Measurements from ENCODE around the gene LPAR6. TPM values are rescaled to one million over a fixed set of nuclear protein-coding genes. Genes with fewer than 3 reads are reported as not detected.
A peak's percentile ranks its signal among the peaks of the same experiment; 100 is the strongest.

LPAR6 gene
- total RNA-seq, 2 donors from 2014 or later = 4.9 to 17.8 TPM

GRCh38 chr13:48414501-48414900, 1.6 kb upstream of the LPAR6 start:
- H3K36me3 ChIP-seq = no peaks in the 10 kb centered on the region
- intact Hi-C loops (cut with DNase I) = loop anchor here (5.0 kb wide), 1 partner anchor 118 kb away; the partner anchor contains the start of gene RCBTB2
- DNase-seq = no peak
- H3K4me1 ChIP-seq = no peaks in the 10 kb centered on the region
- TF ChIP-seq, protein P1, sequence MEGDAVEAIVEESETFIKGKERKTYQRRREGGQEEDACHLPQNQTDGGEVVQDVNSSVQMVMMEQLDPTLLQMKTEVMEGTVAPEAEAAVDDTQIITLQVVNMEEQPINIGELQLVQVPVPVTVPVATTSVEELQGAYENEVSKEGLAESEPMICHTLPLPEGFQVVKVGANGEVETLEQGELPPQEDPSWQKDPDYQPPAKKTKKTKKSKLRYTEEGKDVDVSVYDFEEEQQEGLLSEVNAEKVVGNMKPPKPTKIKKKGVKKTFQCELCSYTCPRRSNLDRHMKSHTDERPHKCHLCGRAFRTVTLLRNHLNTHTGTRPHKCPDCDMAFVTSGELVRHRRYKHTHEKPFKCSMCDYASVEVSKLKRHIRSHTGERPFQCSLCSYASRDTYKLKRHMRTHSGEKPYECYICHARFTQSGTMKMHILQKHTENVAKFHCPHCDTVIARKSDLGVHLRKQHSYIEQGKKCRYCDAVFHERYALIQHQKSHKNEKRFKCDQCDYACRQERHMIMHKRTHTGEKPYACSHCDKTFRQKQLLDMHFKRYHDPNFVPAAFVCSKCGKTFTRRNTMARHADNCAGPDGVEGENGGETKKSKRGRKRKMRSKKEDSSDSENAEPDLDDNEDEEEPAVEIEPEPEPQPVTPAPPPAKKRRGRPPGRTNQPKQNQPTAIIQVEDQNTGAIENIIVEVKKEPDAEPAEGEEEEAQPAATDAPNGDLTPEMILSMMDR (IDR thresholded peaks at IDR 0.05) = no peak
- H3K27me3 ChIP-seq = no peaks in the 10 kb centered on the region
- H3K27ac ChIP-seq = no peak overlapping the region
- no peaks in the 10 kb centered on the region for H3K9me3 ChIP-seq
- no peak overlapping the region for H3K4me3 ChIP-seq
- H3K9ac ChIP-seq (ENCODE audit: low read depth in 2 of 2, low read length in 2 of 2) = no peak overlapping the region

DNA sequence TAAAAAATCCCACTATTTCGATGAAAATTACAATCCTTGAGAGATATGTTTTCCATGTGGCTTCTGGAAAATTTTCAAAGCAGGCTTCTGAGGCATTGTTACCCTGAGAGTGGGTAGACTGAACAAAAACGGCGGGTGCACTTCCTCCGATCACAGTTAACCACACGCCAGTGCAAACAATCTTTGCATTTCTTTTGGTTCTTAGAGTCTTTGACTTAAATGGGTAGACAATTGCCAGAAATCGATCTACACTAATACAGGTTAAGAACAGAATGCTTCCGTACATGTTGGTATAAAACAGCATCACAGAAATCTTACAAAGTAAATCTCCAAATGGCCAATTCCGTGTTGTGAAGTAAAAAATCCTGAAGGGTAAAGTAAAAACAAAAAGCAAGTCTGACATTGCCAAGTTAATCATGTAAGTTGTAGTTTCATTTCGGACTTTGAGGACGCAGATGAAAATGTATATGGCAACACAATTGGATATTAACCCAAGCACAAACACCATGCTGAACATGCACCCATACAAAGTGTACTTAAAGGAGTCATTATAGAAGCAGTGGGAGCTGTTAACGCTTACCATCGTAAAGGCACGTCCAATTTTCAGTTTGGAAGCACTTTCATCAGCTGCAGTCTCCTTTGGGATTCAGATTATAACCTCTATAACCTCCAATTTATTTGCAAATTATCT, 927 bp downstream of the LPAR6 start:
- intact Hi-C loops (cut with DNase I) = loop anchor here (5.0 kb wide), 1 partner anchor 120 kb away; the partner anchor contains the start of gene RCBTB2
- TF ChIP-seq, protein P1 (IDR thresholded peaks at IDR 0.05) = no peak
- H3K4me1 ChIP-seq = no peaks in the 10 kb centered on the region
- no peaks in the 10 kb centered on the region for H3K27me3 ChIP-seq
- H3K4me3 ChIP-seq = peak overlapping the region; percentile 42
- H3K36me3 ChIP-seq = no peaks in the 10 kb centered on the region
- peak overlapping the region; percentile 70 for H3K27ac ChIP-seq
- DNase-seq = peak; percentile 33
- no peaks in the 10 kb centered on the region for H3K9me3 ChIP-seq
- H3K9ac ChIP-seq (ENCODE audit: low read depth in 2 of 2, low read length in 2 of 2) = peak overlapping the region; percentile 66 to 75

DNA sequence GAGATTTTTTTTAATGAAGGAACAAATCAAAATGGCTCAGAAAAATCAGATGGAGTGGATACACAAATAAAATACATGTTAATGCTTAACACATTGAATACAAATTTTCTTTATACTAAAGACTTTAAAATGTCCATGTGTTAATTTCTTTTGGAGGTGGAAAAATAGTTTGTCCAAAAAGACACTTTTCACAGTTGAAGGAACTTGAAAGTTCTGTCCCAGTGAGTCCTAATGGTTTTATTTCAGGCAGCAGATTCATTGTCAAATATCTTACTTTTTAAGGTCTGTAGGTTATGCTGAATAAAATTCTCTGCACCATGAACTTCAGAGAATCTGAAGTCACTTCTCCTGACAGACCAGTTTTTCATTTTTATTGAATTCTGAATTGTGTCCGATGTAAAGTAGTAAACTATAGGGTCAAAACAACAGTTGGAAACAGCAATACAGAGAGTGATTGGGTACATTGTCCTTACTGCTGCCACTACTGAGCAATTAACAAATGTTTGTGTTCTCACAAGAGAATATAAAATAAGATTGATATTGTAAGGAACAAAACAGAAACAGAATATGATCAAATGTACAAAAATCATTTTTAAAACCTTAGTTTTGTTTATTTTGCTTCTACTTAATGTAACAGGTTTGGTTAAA, 1.6 kb downstream of the LPAR6 start:
- no peaks in the 10 kb centered on the region for H3K4me1 ChIP-seq
- no peak for DNase-seq
- intact Hi-C loops (cut with DNase I) = loop anchor here (5.0 kb wide), 1 partner anchor 121 kb away; the partner anchor contains the start of gene RCBTB2

DNA sequence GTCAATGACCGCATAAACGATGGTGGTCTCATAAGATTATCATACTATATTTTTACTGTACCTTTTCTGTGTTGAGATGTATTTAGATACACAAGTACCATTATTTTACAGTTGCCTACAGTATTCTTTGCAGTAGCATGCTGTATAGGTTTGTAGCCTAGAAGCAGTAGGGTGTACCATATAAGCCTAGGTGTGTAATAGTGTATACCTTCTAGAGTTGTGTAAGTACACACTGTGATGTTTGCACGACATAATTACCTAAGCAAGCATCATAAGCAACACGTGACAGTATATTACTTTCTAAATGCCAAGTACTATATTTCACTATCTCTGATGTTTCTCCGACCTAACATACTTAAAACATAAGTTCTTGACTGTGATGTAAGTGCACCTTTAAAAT, 2.7 kb downstream of the LPAR6 start:
- no peak overlapping the region for H3K27ac ChIP-seq
- no peak for DNase-seq
- H3K4me3 ChIP-seq = peak overlapping the region; percentile 9

More for the DNA sequence above, 1.6 kb downstream of the LPAR6 start:
- Histone ChIP-seq H3K36me3 (no peaks in the 10 kb centered on the region), H3K27ac (peak overlapping the region; percentile 70), H3K9ac (ENCODE audit: low read depth in 2 of 2, low read length in 2 of 2) (peak overlapping the region; percentile 38 to 75), H3K4me3 (peak overlapping the region; percentile 42), H3K9me3 (no peaks in the 10 kb centered on the region), H3K27me3 (no peaks in the 10 kb centered on the region)
- TF ChIP-seq, protein P1 (IDR thresholded peaks at IDR 0.05) = no peak

DNA sequence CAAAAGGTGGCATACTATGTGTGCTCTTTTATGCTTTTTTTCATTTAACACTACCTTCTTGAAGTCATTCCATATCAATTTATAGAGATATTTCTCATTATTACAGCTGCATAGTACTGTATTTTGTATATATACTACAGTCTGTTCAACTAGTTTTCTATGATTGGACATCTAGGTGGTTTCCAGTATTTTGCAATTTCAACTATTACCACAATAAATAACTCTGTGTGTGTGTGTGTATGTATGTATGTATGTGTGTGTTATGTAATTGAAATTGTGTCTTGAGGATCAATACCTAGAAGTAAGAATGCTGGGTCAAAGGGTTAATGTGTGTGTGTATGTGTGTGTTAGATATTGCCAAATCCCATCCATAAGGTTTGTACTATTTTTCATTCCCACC, 7.0 kb downstream of the LPAR6 start:
- Histone ChIP-seq H3K36me3 (no peaks in the 10 kb centered on the region), H3K4me1 (no peaks in the 10 kb centered on the region), H3K9ac (ENCODE audit: low read depth in 2 of 2, low read length in 2 of 2) (no peak overlapping the region), H3K9me3 (no peaks in the 10 kb centered on the region), H3K27me3 (no peaks in the 10 kb centered on the region), H3K4me3 (no peak overlapping the region), H3K27ac (no peak overlapping the region)
- TF ChIP-seq, protein P1 (IDR thresholded peaks at IDR 0.05) = no peak
- intact Hi-C loops (cut with DNase I) = loop anchor here (10.0 kb wide), 1 partner anchor 169 kb away; no protein-coding TSS in a partner anchor
- DNase-seq = no peak

More for the DNA sequence above, 2.7 kb downstream of the LPAR6 start:
- H3K4me1 ChIP-seq = no peaks in the 10 kb centered on the region
- TF ChIP-seq, protein P1 (IDR thresholded peaks at IDR 0.05) = no peak
- intact Hi-C loops (cut with DNase I) = loop anchor here (5.0 kb wide), 1 partner anchor 122 kb away; the partner anchor contains the start of gene RCBTB2
- no peaks in the 10 kb centered on the region for H3K9me3 ChIP-seq
- no peaks in the 10 kb centered on the region for H3K27me3 ChIP-seq
- no peak overlapping the region for H3K9ac ChIP-seq (ENCODE audit: low read depth in 2 of 2, low read length in 2 of 2)
- no peaks in the 10 kb centered on the region for H3K36me3 ChIP-seq

Measured in colonic mucosa (tissue), 4 donors.